Astrocyte of the spinal cord (primary cell): ENCODE results near the gene RHBDL1.
A peak's percentile ranks its signal among the peaks of the same experiment; 100 is the strongest.

Experiments
- DNase-seq: peaks from one replicate; pipeline ENCODE4 v3.0.0; 2011; ENCODE audit warnings: low read depth, low spot score
- H3K4me3 ChIP-seq: 2 replicates; pipeline ENCODE4 v1.5.1; 2011; ENCODE audit warnings: low read depth, mild to moderate bottlenecking, low read length, moderate library complexity
- CTCF ChIP-seq: IDR thresholded peaks from 2 replicates; pipeline ENCODE4 v1.5.1; 2012; ENCODE audit warnings: low read depth, mild to moderate bottlenecking, low read length, inconsistent platforms
- in situ Hi-C: cut with HindIII; loops from 2 replicates; pipeline ENCODE4 v1.10.0; 2017; ENCODE audit warnings: low sequenced_read_pairs

Gene RHBDL1

GRCh38 chr16:642189-643049 is 33.1 kb upstream of the RHBDL1 start:
- TF ChIP-seq CTCF, result no peak
- peak overlapping the region; percentile 50 for H3K4me3 ChIP-seq
- in situ Hi-C loops, result no loop called here
- DNase-seq, result no peak

- no peak for TF ChIP-seq CTCF
- in situ Hi-C loops, result no loop called here
- DNase-seq, result no peak
- H3K4me3 ChIP-seq, result no peak overlapping the region
These were observed 32.5 kb upstream of the RHBDL1 start for GRCh38 chr16:643050-643368.

GRCh38 chr16:644556-644955 is 30.9 kb upstream of the RHBDL1 start:
- in situ Hi-C loops, result no loop called here
- no peak overlapping the region for H3K4me3 ChIP-seq
- no peak for DNase-seq
- TF ChIP-seq CTCF, result no peak

- TF ChIP-seq CTCF, result no peak
- DNase-seq, result no peak
- in situ Hi-C loops, result no loop called here
- no peak overlapping the region for H3K4me3 ChIP-seq
These were observed 29.4 kb upstream of the RHBDL1 start for GRCh38 chr16:645852-646678.

GRCh38 chr16:646679-647172 is 28.7 kb upstream of the RHBDL1 start:
- in situ Hi-C loops, result no loop called here
- TF ChIP-seq CTCF, result no peak
- no peak for DNase-seq
- H3K4me3 ChIP-seq, result no peak overlapping the region

- no peak overlapping the region for H3K4me3 ChIP-seq
- TF ChIP-seq CTCF, result no peak
These were observed 28.1 kb upstream of the RHBDL1 start for GRCh38 chr16:647173-647902.

More at GRCh38 chr16:647173-647902, 28.1 kb upstream of the RHBDL1 start:
- in situ Hi-C loops, result no loop called here
- no peak for DNase-seq
